K562 (cell line): ENCODE measurements around the gene HOXB1. TPM values are rescaled to one million over a fixed set of nuclear protein-coding genes. Genes with fewer than 3 reads are reported as not detected.

Experiments used
- ATAC-seq: fragments of 200-7000 bp; cut with Tn5 transposase; 3 replicates; pipeline ENCODE4 v1.9.1; 2020; ENCODE audit warnings: moderate library complexity
- BruUV-seq: library from RNA; stranded (reverse); fragments of 400-500 nt; replicated peaks from 2 replicates; lab custom pipeline; 2021; lab: Mats Ljungman, UMichigan
- CTCF ChIA-PET: fragments of 300-600 bp; formaldehyde crosslinking; extraction: SDS; loops from one replicate; lab custom pipeline; 2021; ENCODE audit warnings: low intra/inter-chr PET ratio; lab: Yijun Ruan, JAX
- POLR2A ChIA-PET: fragments of 300-600, 350-650 bp; sonication (Branson Sonifier 250); formaldehyde crosslinking; extraction: SDS; loops from one replicate; lab custom pipeline; 2021; ENCODE audit warnings: antibody characterized with exemption, inconsistent platforms; lab: Yijun Ruan, JAX
- DNase-seq, 4 experiments: peaks; one replicate each; pipeline versions ENCODE4 v3.0.0 to v3.0.0-alpha.2; 2011 to 2018; ENCODE audit warnings: low spot score in 3 of 4, mixed read lengths in 3 of 4; ENCODE audit errors: extremely low read depth in 1 of 4
- FAIRE-seq: peaks from 2 replicates; lab custom pipeline; 2011; peaks lifted over from hg19 to GRCh38; lab: Jason Lieb, UNC
- H2AFZ ChIP-seq: 2 replicates; pipeline ENCODE4 v1.6.0; 2011; ENCODE audit warnings: low read depth, low read length, control low read depth, inconsistent platforms
- H3K27ac ChIP-seq: fragments of 200-600 bp; 3 replicates; pipeline ENCODE4 v1.8.0; 2011; ENCODE audit warnings: low read depth, mild to moderate bottlenecking, control low read depth, inconsistent platforms, low read length, moderate library complexity, mixed read lengths; ENCODE audit errors: extremely low read depth
- H3K27me3 ChIP-seq, 2 experiments: fragments of 300-600 bp in 1 of 2; 2 replicates in 1 of 2; 3 replicates in 1 of 2; pipeline versions ENCODE4 v1.6.0 to v1.8.0; 2011; ENCODE audit warnings: inconsistent platforms in 2 of 2, low read length in 2 of 2, mild to moderate bottlenecking in 1 of 2, mixed read lengths in 1 of 2, moderate library complexity in 1 of 2; ENCODE audit not compliant: control insufficient read depth in 2 of 2, insufficient read depth in 2 of 2
- H3K36me3 ChIP-seq: fragments of 300-600 bp; 3 replicates; pipeline ENCODE4 v1.8.0; 2011; ENCODE audit warnings: mild to moderate bottlenecking, low read length, inconsistent platforms; ENCODE audit not compliant: control insufficient read depth, insufficient read depth
- H3K4me1 ChIP-seq, 2 experiments: fragments of 200-600 bp in 1 of 2; replicated peaks in 1 of 2; 2 replicates in 1 of 2; 3 replicates in 1 of 2; pipeline versions ENCODE4 v1.5.1 to v1.8.0; 2011; ENCODE audit warnings: inconsistent platforms in 2 of 2, low read length in 2 of 2, mild to moderate bottlenecking in 1 of 2, mixed read lengths in 1 of 2, moderate library complexity in 1 of 2; ENCODE audit not compliant: control insufficient read depth in 2 of 2, insufficient read depth in 2 of 2
- H3K4me2 ChIP-seq: 2 replicates; pipeline ENCODE4 v1.6.1; 2011; ENCODE audit warnings: low read length, control low read depth, inconsistent platforms, mixed read lengths; ENCODE audit not compliant: insufficient read depth
- H3K4me3 ChIP-seq: fragments of 200-600 bp; sonication (generic), shearing (Covaris generic); 2 replicates; pipeline ENCODE4 v1.5.1; 2016; ENCODE audit warnings: control low read depth, inconsistent platforms
- H3K79me2 ChIP-seq: fragments of 200-600 bp; 3 replicates; pipeline ENCODE4 v1.8.0; 2011; ENCODE audit warnings: low read length, inconsistent platforms; ENCODE audit not compliant: control insufficient read depth, insufficient read depth
- H3K9ac ChIP-seq, 2 experiments: 2 replicates each; pipeline versions ENCODE4 v1.6.0 to v1.6.1; 2011; ENCODE audit warnings: low read depth in 2 of 2, low read length in 2 of 2, control low read depth in 1 of 2, inconsistent platforms in 1 of 2, mild to moderate bottlenecking in 1 of 2, mixed read lengths in 1 of 2; ENCODE audit not compliant: insufficient read depth in 1 of 2
- H3K9me1 ChIP-seq: one replicate; pipeline ENCODE4 v1.6.0; 2011; ENCODE audit warnings: inconsistent platforms, mild to moderate bottlenecking, low read length, moderate library complexity; ENCODE audit not compliant: control insufficient read depth, insufficient read depth
- H3K9me3 ChIP-seq: replicated peaks from 2 replicates; pipeline ENCODE4 v1.5.1; 2011; ENCODE audit warnings: low read depth, low read length, inconsistent platforms; ENCODE audit not compliant: control insufficient read depth, insufficient read depth
- H4K20me1 ChIP-seq: replicated peaks from 2 replicates; pipeline ENCODE4 v1.6.1; 2011; ENCODE audit warnings: low read length, inconsistent platforms, mixed read lengths; ENCODE audit not compliant: control insufficient read depth, insufficient read depth
- ADNP ChIP-seq: fragments of 200-800 bp; sonication (Bioruptor generic); IDR thresholded peaks from 2 replicates; pipeline ENCODE4 v1.6.1; 2016; ENCODE audit warnings: missing genetic modification characterization, missing compliant biosample characterization
- BCOR ChIP-seq: fragments of 450-650 bp; IDR thresholded peaks from 2 replicates; pipeline ENCODE4 v1.6.1; 2016
- DACH1 ChIP-seq: fragments of 450-650 bp; IDR thresholded peaks from 2 replicates; pipeline ENCODE4 v1.6.1; 2018; ENCODE audit not compliant: partially characterized antibody
- GATA2 ChIP-seq: sonication (generic); formaldehyde crosslinking; IDR thresholded peaks from 2 replicates; pipeline ENCODE4 v1.4.0; 2020; ENCODE audit warnings: mild to moderate bottlenecking, missing genetic modification reagents
- HDAC1 ChIP-seq, 2 experiments: fragments of 450-650 bp; IDR thresholded peaks; 2 replicates each; pipeline ENCODE4 v1.6.1; 2016 to 2017; ENCODE audit warnings: inconsistent platforms in 1 of 2, mild to moderate bottlenecking in 1 of 2, moderate library complexity in 1 of 2
- HDAC2 ChIP-seq: fragments of 450-650 bp; IDR thresholded peaks from 2 replicates; pipeline ENCODE4 v1.6.1; 2016; ENCODE audit warnings: mild to moderate bottlenecking
- HDGF ChIP-seq: fragments of 450-650 bp; IDR thresholded peaks from 2 replicates; pipeline ENCODE4 v1.6.1; 2016
- HEY1 ChIP-seq: fragments of 250-450 bp; sonication (Bioruptor Pico); IDR thresholded peaks from 2 replicates; pipeline ENCODE4 v1.5.0; 2020; ENCODE audit warnings: mild to moderate bottlenecking, moderate library complexity, borderline replicate concordance
- JUN ChIP-seq, 2 experiments: sonication (generic) in 1 of 2; formaldehyde crosslinking in 1 of 2; IDR thresholded peaks; 2 replicates each; pipeline versions ENCODE4 v1.6.1 to v1.8.0; 2012 to 2022; ENCODE audit warnings: borderline replicate concordance in 2 of 2, mild to moderate bottlenecking in 2 of 2, improper control_type of control experiment in 1 of 2, low read depth in 1 of 2, low read length in 1 of 2, missing genetic modification reagents in 1 of 2
- KDM1A ChIP-seq, 2 experiments: fragments of 450-650 bp; IDR thresholded peaks; 2 replicates each; pipeline ENCODE4 v1.6.1; 2016; ENCODE audit warnings: mild to moderate bottlenecking in 2 of 2
- NFATC3 ChIP-seq: fragments of 450-650 bp; IDR thresholded peaks from 2 replicates; pipeline ENCODE4 v1.6.1; 2017; ENCODE audit warnings: mild to moderate bottlenecking
- NFIX ChIP-seq: fragments of 250-450 bp; sonication (Bioruptor Pico); IDR thresholded peaks from 2 replicates; pipeline ENCODE4 v1.4.0; 2020; ENCODE audit warnings: low read depth, mild to moderate bottlenecking, moderate library complexity
- NFRKB ChIP-seq: fragments of 450-650 bp; IDR thresholded peaks from 2 replicates; pipeline ENCODE4 v1.6.1; 2016; ENCODE audit warnings: low read depth
- PHF20 ChIP-seq: fragments of 450-650 bp; IDR thresholded peaks from 2 replicates; pipeline ENCODE4 v1.6.1; 2018; ENCODE audit not compliant: partially characterized antibody
- PRPF4 ChIP-seq: fragments of 200-400 bp; formaldehyde crosslinking; IDR thresholded peaks from one replicate; pipeline ENCODE4 v1.6.1; 2017; ENCODE audit warnings: low read length, low read depth, mild to moderate bottlenecking; ENCODE audit not compliant: insufficient read depth, poor library complexity, severe bottlenecking
- RBBP5 ChIP-seq: fragments of 200-600 bp; sonication (generic); IDR thresholded peaks from 2 replicates; pipeline ENCODE4 v1.6.1; 2012; ENCODE audit warnings: borderline replicate concordance, mild to moderate bottlenecking, low read length, control low read depth, inconsistent platforms; ENCODE audit not compliant: insufficient read depth, poor library complexity, severe bottlenecking
- RBM25 ChIP-seq: fragments of 200-400 bp; formaldehyde crosslinking; IDR thresholded peaks from 2 replicates; pipeline ENCODE4 v1.6.1; 2018; ENCODE audit warnings: low read length, low read depth, moderate library complexity; ENCODE audit not compliant: severe bottlenecking
- RCOR1 ChIP-seq, 2 experiments: IDR thresholded peaks; 2 replicates each; pipeline ENCODE4 v1.6.1; 2012; ENCODE audit warnings: low read depth in 2 of 2, low read length in 2 of 2, borderline replicate concordance in 1 of 2, improper control_type of control experiment in 1 of 2
- SMARCA5 ChIP-seq: fragments of 450-650 bp; IDR thresholded peaks from 2 replicates; pipeline ENCODE4 v1.6.1; 2016
- ZFX ChIP-seq: sonication (generic); formaldehyde crosslinking; IDR thresholded peaks from 2 replicates; pipeline ENCODE4 v1.8.0; 2022; ENCODE audit warnings: mild to moderate bottlenecking, missing genetic modification reagents, moderate library complexity
- ZNF316 ChIP-seq: fragments of 450-650 bp; IDR thresholded peaks from 2 replicates; pipeline ENCODE4 v1.6.1; 2016
- ZNF384 ChIP-seq: IDR thresholded peaks from 2 replicates; pipeline ENCODE4 v1.6.1; 2012; ENCODE audit warnings: low read depth, low read length, improper control_type of control experiment
- WGBS: fragments of 100-300 bp; shearing (Covaris generic); methylation state at CpG from one replicate; pipeline ENCODE4 v1.1.6; 2016; ENCODE audit warnings: low coverage, mixed read lengths; ENCODE audit not compliant: insufficient coverage; ENCODE audit errors: missing lambda C conversion rate; 5-methylcytosine and 5-hydroxymethylcytosine counted together
- in situ Hi-C: fragments of 300-500 bp; cut with MboI; formaldehyde crosslinking; loops from 4 replicates; pipeline ENCODE4 v1.15.0; 2018; ENCODE audit warnings: inconsistent platforms, mixed read lengths
- intact Hi-C: fragments of 100-400 bp; cut with micrococcal nuclease; formaldehyde crosslinking; loops from 2 replicates; pipeline ENCODE4 v1.14.2; 2022
- polyA plus RNA-seq, 8 experiments: library from polyadenylated mRNA; depleted of rRNA in 4 of 8; stranded (reverse) in 5 of 8; unstranded in 3 of 8; fragments of >200 nt; fragmentation: Nextera tagmentation in 2 of 8; fragmentation: Illumina TruSeq in 1 of 8; extraction: Ambion mirVana in 2 of 8; extraction: Trizol in 1 of 8; gene quantifications; 2 replicates each; pipeline versions ENCODE4 v1.2.1 to v1.2.3, GENCODE V29; 2011 to 2014; ENCODE audit warnings: inconsistent platforms in 1 of 8, missing spikeins in 1 of 8
- total RNA-seq, 7 experiments: library from RNA; depleted of rRNA in 6 of 7; stranded (reverse); fragments of >200 nt in 6 of 7; fragmentation: Illumina TruSeq in 2 of 7; extraction: Trizol in 2 of 7; gene quantifications; 2 replicates each; pipeline versions ENCODE4 v1.2.1 to v1.2.3, GENCODE V29; 2011 to 2021; ENCODE audit warnings: low replicate concordance in 1 of 7

The HOXB1 gene
- total and polyA plus RNA-seq, 9 of the 15 experiments (the other 6 are each of a cell fraction or from before 2014, with no cell fraction given) = 0.04 TPM; not detected in 8

GRCh38 chr17:48528153-48528935 lies 2.5 kb downstream of the HOXB1 start:
- POLR2A ChIA-PET = interaction anchor here (0.5 to 1.7 kb wide), 6 partner anchors 11 to 313 kb away, joined by 3 to 7 read pairs (median 4); no protein-coding TSS in a partner anchor
- DNase-seq (peak; percentile 47 to 68 (median 56)), FAIRE-seq (peak; percentile 69), ATAC-seq (peak; percentile 71)
- Histone ChIP-seq H3K27me3 (no peaks in the 10 kb centered on the region), H3K9me1 (no peaks in the 10 kb centered on the region), H3K27ac (no peak overlapping the region), H3K9me3 (no peaks in the 10 kb centered on the region), H3K79me2 (no peaks in the 10 kb centered on the region), H3K4me1 (peaks cover 20 to 37% of the 10 kb centered on the region in 2 experiments; a peak in 4 of 5 replicates), H2AFZ (peak overlapping the region; percentile 82), H4K20me1 (no peaks in the 10 kb centered on the region), H3K9ac (peak overlapping the region in 1 of 2 experiments; percentile 22; a peak in 1 of 4 replicates), H3K4me3 (no peak overlapping the region), H3K4me2 (0 out of 2 replicates have a peak overlapping the region, but pooled peaks have one; percentile 17), H3K36me3 (no peaks in the 10 kb centered on the region)
- CTCF ChIA-PET = no interaction called here
- 24% methylated on average over 7 of the region's 7 CpGs for WGBS
- no TSS peak for BruUV-seq
- in situ Hi-C loops = no loop called here
- intact Hi-C loops = no loop called here
- TF ChIP-seq DACH1 (peak; percentile 18), NFRKB (0 out of 2 replicates have a peak, but pooled peaks have one; percentile 22), ZFX (CRISPR knock-in tag) (peak; percentile 16; the same call in 1 of the 2 replicates), ADNP (tag) (0 out of 2 replicates have a peak, but pooled peaks have one; percentile 26), ZNF316 (no peak), SMARCA5 (peak; percentile 18; the same call in 1 of the 2 replicates), ZNF384 (peak; percentile 52), HEY1 (CRISPR knock-in tag) (no peak), PRPF4 (no peak), HDGF (peak; percentile 87; the same call in 1 of the 2 replicates), HDAC2 (peak; percentile 78; the same call in 1 of the 2 replicates), JUN (IDR thresholded peaks at IDR 0.05; ENCODE audit: borderline replicate concordance, low read depth, low read length) (no peak), JUN (CRISPR knock-in tag; IDR thresholded peaks at IDR 0.05; ENCODE audit: borderline replicate concordance) (no peak), NFIX (CRISPR knock-in tag) (no peak), NFATC3 (no peak), KDM1A (IDR thresholded peaks at IDR 0.05) (peak; percentile 64 to 86), RCOR1 (IDR thresholded peaks at IDR 0.05; ENCODE audit: borderline replicate concordance in 1 of 2, low read depth in 2 of 2, low read length in 2 of 2) (peak in 1 of 2 experiments; percentile 36; a peak in 1 of 4 replicates), BCOR (peak; percentile 98), PHF20 (peak; percentile 53), RBBP5 (no peak), HDAC1 (IDR thresholded peaks at IDR 0.05) (0 out of 4 replicates have a peak, but pooled peaks of 1 of the 2 experiments have one; percentile 16), GATA2 (CRISPR knock-in tag) (peak; percentile 21; the same call in 1 of the 2 replicates), RBM25 (peak; percentile 88)
- TF ChIP-seq, all 486 proteins: peak for 15
